ENCODE data around the gene SLC43A1.
"Not testable (repeated sequence)": the region's sequence is repeated elsewhere in the genome, so short reads cannot be mapped to it uniquely, and the experiment has no call there.

SLC43A1 gene

DNA sequence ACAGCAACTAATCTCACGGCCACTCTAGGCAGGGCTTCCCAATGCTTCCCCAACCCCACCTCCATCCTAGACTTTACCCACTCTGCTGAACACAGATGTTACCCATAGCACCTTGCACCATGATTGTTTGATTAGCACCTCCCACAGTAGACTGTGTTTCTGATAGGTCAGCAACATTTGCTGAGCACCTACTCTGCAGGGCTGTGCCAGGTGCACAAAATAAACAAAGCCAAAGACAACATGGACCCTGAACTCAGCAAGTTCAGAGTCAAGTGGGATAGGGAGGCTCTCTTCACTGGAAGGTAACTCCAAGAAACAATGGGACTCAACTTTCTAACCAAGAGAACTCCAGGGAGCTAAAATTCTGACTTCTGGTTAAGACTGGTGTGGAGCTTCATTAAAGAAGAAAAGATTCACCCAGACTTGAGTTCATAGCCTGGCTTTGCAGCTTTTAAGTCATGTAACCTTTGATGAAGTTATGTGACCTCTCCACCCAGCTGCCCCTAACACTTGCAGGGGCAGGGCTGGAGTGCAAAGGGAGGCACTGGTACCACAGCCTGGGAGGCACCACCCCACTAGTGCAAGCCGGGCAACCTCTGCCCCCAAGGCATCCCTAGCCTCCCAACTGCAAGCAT is 61.8 kb downstream of the SLC43A1 start:
- no peak overlapping the region for H3K9ac ChIP-seq (ENCODE audit: low read length)
- H2BK12ac ChIP-seq (ENCODE audit: low read length in 2 of 2) = no peak overlapping the region
- 95% methylated on average over 2 of the region's 2 CpGs for WGBS
- H3K4ac ChIP-seq (ENCODE audit: low read depth in 1 of 2, low read length in 2 of 2) = no peak overlapping the region
- H2BK15ac ChIP-seq (ENCODE audit: low read depth, poor library complexity, severe bottlenecking) = no peak overlapping the region
- H3K79me1 ChIP-seq (replicated peaks; ENCODE audit: low read length, poor library complexity, severe bottlenecking) = no peaks in the 10 kb centered on the region
- H3K18ac ChIP-seq (ENCODE audit: low read depth in 1 of 2, low read length in 2 of 2) = no peak overlapping the region
- peaks cover 5% of the 10 kb centered on the region for H3K4me1 ChIP-seq (ENCODE audit: control insufficient read depth, insufficient read depth, low read depth, low read length)
- no peak overlapping the region for H2BK120ac ChIP-seq (ENCODE audit: low read depth, low read length)
- H4K8ac ChIP-seq (ENCODE audit: low read length) = no peak overlapping the region
- H3K27ac ChIP-seq (ENCODE audit: low read length, poor library complexity, severe bottlenecking) = no peak overlapping the region
- H2BK5ac ChIP-seq (ENCODE audit: low read depth, low read length, poor library complexity, severe bottlenecking) = no peak overlapping the region
- no peaks in the 10 kb centered on the region for H3K9me3 ChIP-seq (ENCODE audit: control insufficient read depth, low read length)
- no peak overlapping the region for H3K4me2 ChIP-seq (ENCODE audit: low read length, poor library complexity, severe bottlenecking)
- no peak overlapping the region for H3K4me3 ChIP-seq (ENCODE audit: insufficient read depth in 1 of 2, low read depth in 1 of 2, low read length in 2 of 2)
- H3K36me3 ChIP-seq (ENCODE audit: control insufficient read depth in 1 of 2, insufficient read depth in 2 of 2, low read depth in 1 of 2, low read length in 2 of 2) = no peaks in the 10 kb centered on the region
- H3K23ac ChIP-seq (ENCODE audit: low read length in 2 of 2) = no peak overlapping the region
- H4K91ac ChIP-seq (ENCODE audit: low read length) = peak overlapping the region; percentile 54
- H3K14ac ChIP-seq (ENCODE audit: low read length in 2 of 2) = no peak overlapping the region
- no peak overlapping the region for H2AK5ac ChIP-seq (ENCODE audit: low read length, severe bottlenecking)
- H3K27me3 ChIP-seq (ENCODE audit: control insufficient read depth in 1 of 2, insufficient read depth in 1 of 2, low read length in 2 of 2) = peaks cover 2 to 56% of the 10 kb centered on the region in 2 experiments
- no peak overlapping the region for H2AFZ ChIP-seq (ENCODE audit: low read depth, low read length)
- no peak for DNase-seq

DNA sequence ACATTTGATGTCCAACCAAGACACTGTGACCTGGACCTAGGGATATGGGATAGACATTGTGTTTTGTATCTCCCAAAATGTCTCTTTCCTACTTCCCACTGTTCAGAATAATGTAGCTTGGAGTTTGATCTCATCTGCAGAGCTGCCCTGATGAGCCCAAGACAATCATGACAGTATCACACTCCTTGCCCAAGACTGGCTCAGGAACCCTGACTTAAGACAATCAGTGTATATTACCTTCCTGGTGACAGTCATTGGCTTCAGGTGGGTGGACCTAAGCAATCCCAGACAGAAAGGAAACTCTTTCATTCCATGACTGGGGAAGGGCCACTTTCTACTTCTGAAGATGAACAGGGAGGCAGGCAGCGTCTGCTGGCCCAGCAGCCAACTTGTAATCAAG is 69.4 kb downstream of the SLC43A1 start:
- Histone ChIP-seq H3K27me3 (ENCODE audit: control insufficient read depth in 1 of 2, insufficient read depth in 1 of 2, low read length in 2 of 2) (peaks cover 3 to 17% of the 10 kb centered on the region in 2 experiments), H3K4me3 (ENCODE audit: insufficient read depth in 1 of 2, low read depth in 1 of 2, low read length in 2 of 2) (no peak overlapping the region), H2BK12ac (ENCODE audit: low read length in 2 of 2) (no peak overlapping the region), H2BK15ac (ENCODE audit: low read depth, poor library complexity, severe bottlenecking) (no peak overlapping the region), H3K18ac (ENCODE audit: low read depth in 1 of 2, low read length in 2 of 2) (no peak overlapping the region), H3K14ac (ENCODE audit: low read length in 2 of 2) (no peak overlapping the region), H3K4me2 (ENCODE audit: low read length, poor library complexity, severe bottlenecking) (no peak overlapping the region), H3K9ac (ENCODE audit: low read length) (no peak overlapping the region), H3K27ac (ENCODE audit: low read length, poor library complexity, severe bottlenecking) (no peak overlapping the region), H2AFZ (ENCODE audit: low read depth, low read length) (no peak overlapping the region), H2BK5ac (ENCODE audit: low read depth, low read length, poor library complexity, severe bottlenecking) (no peak overlapping the region), H3K36me3 (ENCODE audit: control insufficient read depth in 1 of 2, insufficient read depth in 2 of 2, low read depth in 1 of 2, low read length in 2 of 2) (no peaks in the 10 kb centered on the region), H3K23ac (ENCODE audit: low read length in 2 of 2) (no peak overlapping the region), H3K4ac (ENCODE audit: low read depth in 1 of 2, low read length in 2 of 2) (no peak overlapping the region), H3K9me3 (ENCODE audit: control insufficient read depth, low read length) (no peaks in the 10 kb centered on the region), H2AK5ac (ENCODE audit: low read length, severe bottlenecking) (no peak overlapping the region), H4K8ac (ENCODE audit: low read length) (no peak overlapping the region), H2BK120ac (ENCODE audit: low read depth, low read length) (no peak overlapping the region), H4K91ac (ENCODE audit: low read length) (no peak overlapping the region), H3K79me1 (replicated peaks; ENCODE audit: low read length, poor library complexity, severe bottlenecking) (no peaks in the 10 kb centered on the region), H3K4me1 (ENCODE audit: control insufficient read depth, insufficient read depth, low read depth, low read length) (no peaks in the 10 kb centered on the region)
- 74% methylated on average over 1 of the region's 1 CpG for WGBS
- DNase-seq = no peak

DNA sequence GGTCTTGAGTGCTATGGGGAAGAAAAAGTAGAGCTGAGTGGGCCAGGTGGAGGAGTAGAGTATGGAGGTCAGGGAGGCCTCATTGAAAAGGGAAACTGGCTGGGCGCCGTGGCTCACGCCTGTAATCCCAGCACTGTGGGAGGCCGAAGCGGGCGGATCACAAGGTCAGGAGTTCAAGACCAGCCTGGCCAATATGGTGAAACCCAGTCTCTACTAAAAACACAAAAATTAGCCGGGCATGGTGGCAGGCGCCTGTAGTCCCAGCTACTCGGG is 70.4 kb downstream of the SLC43A1 start:
- H2BK15ac ChIP-seq (ENCODE audit: low read depth, poor library complexity, severe bottlenecking); H3K23ac ChIP-seq (ENCODE audit: low read length in 2 of 2); H3K9me3 ChIP-seq (ENCODE audit: control insufficient read depth, low read length); H3K4me1 ChIP-seq (ENCODE audit: control insufficient read depth, insufficient read depth, low read depth, low read length); H2AK5ac ChIP-seq (ENCODE audit: low read length, severe bottlenecking); H3K4me3 ChIP-seq (ENCODE audit: insufficient read depth in 1 of 2, low read depth in 1 of 2, low read length in 2 of 2); H3K4ac ChIP-seq (ENCODE audit: low read depth in 1 of 2, low read length in 2 of 2); H3K18ac ChIP-seq (ENCODE audit: low read depth in 1 of 2, low read length in 2 of 2); H2BK12ac ChIP-seq (ENCODE audit: low read length in 2 of 2); H3K36me3 ChIP-seq (ENCODE audit: control insufficient read depth in 1 of 2, insufficient read depth in 2 of 2, low read depth in 1 of 2, low read length in 2 of 2); H2BK120ac ChIP-seq (ENCODE audit: low read depth, low read length); H3K4me2 ChIP-seq (ENCODE audit: low read length, poor library complexity, severe bottlenecking); H2BK5ac ChIP-seq (ENCODE audit: low read depth, low read length, poor library complexity, severe bottlenecking); H3K14ac ChIP-seq (ENCODE audit: low read length in 2 of 2); H3K79me1 ChIP-seq (replicated peaks; ENCODE audit: low read length, poor library complexity, severe bottlenecking); H3K27ac ChIP-seq (ENCODE audit: low read length, poor library complexity, severe bottlenecking); H2AFZ ChIP-seq (ENCODE audit: low read depth, low read length); H4K91ac ChIP-seq (ENCODE audit: low read length); H4K8ac ChIP-seq (ENCODE audit: low read length); DNase-seq: not testable (repeated sequence)
- Histone ChIP-seq H3K27me3 (ENCODE audit: control insufficient read depth in 1 of 2, insufficient read depth in 1 of 2, low read length in 2 of 2) (peaks cover 3 to 13% of the 10 kb centered on the region in 2 experiments), H3K9ac (ENCODE audit: low read length) (peak overlapping the region; percentile 55)
- WGBS = 88% methylated on average over 9 of the region's 9 CpGs

DNA sequence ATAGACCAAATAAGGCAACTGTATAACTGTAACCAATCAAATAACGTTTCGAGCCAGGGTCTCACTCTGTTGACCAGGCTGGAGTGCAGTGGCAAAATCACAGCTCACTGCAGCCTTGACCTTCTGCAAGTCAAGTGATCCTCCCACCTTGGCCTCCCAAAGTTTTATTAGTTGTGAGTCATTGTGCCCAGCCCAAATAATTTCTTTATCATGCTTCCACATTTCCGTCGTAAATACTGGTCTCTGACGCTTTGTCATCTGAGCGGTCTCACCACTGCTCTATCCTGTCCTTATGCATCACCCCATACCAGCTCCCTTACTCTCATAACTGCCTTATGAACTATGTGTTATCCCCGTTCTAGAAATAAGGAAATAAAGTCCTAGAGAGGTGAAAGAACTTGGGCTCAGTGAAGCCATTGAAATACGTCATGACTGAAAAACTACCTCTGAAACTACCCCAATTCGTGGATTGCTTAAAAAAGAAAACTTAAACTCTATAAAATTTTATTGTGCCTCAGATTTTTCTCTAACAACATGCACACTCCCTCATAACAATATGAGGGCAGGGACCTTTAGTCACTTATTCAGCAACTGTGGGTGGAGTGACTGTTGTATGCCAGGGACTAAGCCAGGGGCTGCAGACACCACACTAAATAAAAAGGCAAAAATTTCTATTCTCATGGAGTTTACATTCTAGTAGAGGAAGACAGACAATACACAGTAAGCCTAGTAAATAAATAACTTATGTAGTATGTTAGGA is 71.0 kb downstream of the SLC43A1 start:
- no peak overlapping the region for H3K18ac ChIP-seq (ENCODE audit: low read depth in 1 of 2, low read length in 2 of 2)
- no peaks in the 10 kb centered on the region for H3K4me1 ChIP-seq (ENCODE audit: control insufficient read depth, insufficient read depth, low read depth, low read length)
- no peak overlapping the region for H4K8ac ChIP-seq (ENCODE audit: low read length)
- no peak overlapping the region for H3K4ac ChIP-seq (ENCODE audit: low read depth in 1 of 2, low read length in 2 of 2)
- H3K9ac ChIP-seq (ENCODE audit: low read length) = peak overlapping the region; percentile 55
- no peak overlapping the region for H2AK5ac ChIP-seq (ENCODE audit: low read length, severe bottlenecking)
- H3K4me2 ChIP-seq (ENCODE audit: low read length, poor library complexity, severe bottlenecking) = no peak overlapping the region
- no peak overlapping the region for H3K4me3 ChIP-seq (ENCODE audit: insufficient read depth in 1 of 2, low read depth in 1 of 2, low read length in 2 of 2)
- H4K91ac ChIP-seq (ENCODE audit: low read length) = no peak overlapping the region
- WGBS = 67% methylated on average over 7 of the region's 9 CpGs
- no peak overlapping the region for H3K14ac ChIP-seq (ENCODE audit: low read length in 2 of 2)
- no peak overlapping the region for H2BK15ac ChIP-seq (ENCODE audit: low read depth, poor library complexity, severe bottlenecking)
- H2BK12ac ChIP-seq (ENCODE audit: low read length in 2 of 2) = no peak overlapping the region
- no peak overlapping the region for H3K23ac ChIP-seq (ENCODE audit: low read length in 2 of 2)
- H2AFZ ChIP-seq (ENCODE audit: low read depth, low read length) = no peak overlapping the region
- H3K36me3 ChIP-seq (ENCODE audit: control insufficient read depth in 1 of 2, insufficient read depth in 2 of 2, low read depth in 1 of 2, low read length in 2 of 2) = no peaks in the 10 kb centered on the region
- H3K27me3 ChIP-seq (ENCODE audit: control insufficient read depth in 1 of 2, insufficient read depth in 1 of 2, low read length in 2 of 2) = peaks cover 3 to 13% of the 10 kb centered on the region in 2 experiments
- H3K79me1 ChIP-seq (replicated peaks; ENCODE audit: low read length, poor library complexity, severe bottlenecking) = no peaks in the 10 kb centered on the region
- H2BK5ac ChIP-seq (ENCODE audit: low read depth, low read length, poor library complexity, severe bottlenecking) = no peak overlapping the region
- H2BK120ac ChIP-seq (ENCODE audit: low read depth, low read length) = no peak overlapping the region
- no peak for DNase-seq
- H3K9me3 ChIP-seq (ENCODE audit: control insufficient read depth, low read length) = no peaks in the 10 kb centered on the region
- no peak overlapping the region for H3K27ac ChIP-seq (ENCODE audit: low read length, poor library complexity, severe bottlenecking)

All from mesenchymal stem cell (in vitro differentiated cells and primary cell).